Common myeloid progenitor, CD34-positive (primary cell): ENCODE results near the gene PSME3.
"Not testable (repeated sequence)": the region's sequence is repeated elsewhere in the genome, so short reads cannot be mapped to it uniquely, and the experiment has no call there.

Source experiments
- CTCF ChIA-PET: fragments of 350-600 bp; sonication (Branson Sonifier 250); formaldehyde crosslinking; loops from one replicate; lab custom pipeline; 2021; ENCODE audit warnings: antibody characterized with exemption; lab: Charles Lee
- POLR2A ChIA-PET: fragments of 350-600 bp; sonication (Branson Sonifier 250); formaldehyde crosslinking; loops from one replicate; lab custom pipeline; 2021; ENCODE audit warnings: antibody characterized with exemption; lab: Charles Lee
- DNase-seq, 3 donors: peaks; one replicate each; pipeline versions ENCODE4 v3.0.0 to v3.0.0-alpha.2; 2013
- H3K27ac ChIP-seq, 2 experiments: 1 replicate in 1 of 2; 2 replicates in 1 of 2; pipeline ENCODE4 v1.7.0; 2013; ENCODE audit warnings: inconsistent platforms in 2 of 2, low read length in 2 of 2, mild to moderate bottlenecking in 2 of 2, low read depth in 1 of 2, moderate library complexity in 1 of 2; ENCODE audit not compliant: severe bottlenecking in 2 of 2, insufficient read depth in 1 of 2, poor library complexity in 1 of 2
- H3K27me3 ChIP-seq, 5 experiments: replicated peaks in 2 of 5; 1 replicate in 3 of 5; 2 replicates in 2 of 5; pipeline versions ENCODE4 v1.6.1 to v1.7.0; 2013; ENCODE audit warnings: low read length in 4 of 5, mild to moderate bottlenecking in 2 of 5, moderate library complexity in 2 of 5, inconsistent platforms in 1 of 5; ENCODE audit not compliant: insufficient read depth in 5 of 5, control insufficient read depth in 4 of 5
- H3K36me3 ChIP-seq, 4 experiments: 1 replicate in 2 of 4; 2 replicates in 2 of 4; pipeline versions ENCODE4 v1.6.1 to v1.7.0; 2013; ENCODE audit warnings: low read length in 3 of 4, control low read depth in 1 of 4, mild to moderate bottlenecking in 1 of 4; ENCODE audit not compliant: control insufficient read depth in 4 of 4, insufficient read depth in 4 of 4
- H3K4me1 ChIP-seq, 4 experiments: 1 replicate in 3 of 4; 2 replicates in 1 of 4; pipeline versions ENCODE4 v1.6.1 to v1.7.1; 2013; ENCODE audit warnings: low read length in 3 of 4, mild to moderate bottlenecking in 3 of 4, control low read depth in 1 of 4, inconsistent platforms in 1 of 4, moderate library complexity in 1 of 4; ENCODE audit not compliant: control insufficient read depth in 4 of 4, insufficient read depth in 4 of 4; ENCODE audit errors: control extremely low read depth in 1 of 4
- H3K4me3 ChIP-seq, 7 experiments: 1 replicate in 4 of 7; 2 replicates in 3 of 7; pipeline versions ENCODE4 v1.5.1 to v1.7.0; 2013; ENCODE audit warnings: mild to moderate bottlenecking in 7 of 7, low read length in 6 of 7, moderate library complexity in 6 of 7, inconsistent platforms in 2 of 7, low read depth in 2 of 7, control low read depth in 1 of 7; ENCODE audit not compliant: insufficient read depth in 4 of 7, control insufficient read depth in 1 of 7; ENCODE audit errors: extremely low read depth in 1 of 7
- H3K9me3 ChIP-seq, 5 experiments: 1 replicate in 4 of 5; 2 replicates in 1 of 5; pipeline versions ENCODE4 v1.6.1 to v1.7.1; 2013; ENCODE audit warnings: low read length in 4 of 5, mild to moderate bottlenecking in 2 of 5, inconsistent platforms in 1 of 5, low read depth in 1 of 5, moderate library complexity in 1 of 5; ENCODE audit not compliant: control insufficient read depth in 4 of 5, insufficient read depth in 2 of 5; ENCODE audit errors: control extremely low read depth in 1 of 5
- WGBS: methylation state at CpG from one replicate; pipeline ENCODE4 v1.1.5; 2013; ENCODE audit not compliant: insufficient coverage; 5-methylcytosine and 5-hydroxymethylcytosine counted together

PSME3 gene

DNA sequence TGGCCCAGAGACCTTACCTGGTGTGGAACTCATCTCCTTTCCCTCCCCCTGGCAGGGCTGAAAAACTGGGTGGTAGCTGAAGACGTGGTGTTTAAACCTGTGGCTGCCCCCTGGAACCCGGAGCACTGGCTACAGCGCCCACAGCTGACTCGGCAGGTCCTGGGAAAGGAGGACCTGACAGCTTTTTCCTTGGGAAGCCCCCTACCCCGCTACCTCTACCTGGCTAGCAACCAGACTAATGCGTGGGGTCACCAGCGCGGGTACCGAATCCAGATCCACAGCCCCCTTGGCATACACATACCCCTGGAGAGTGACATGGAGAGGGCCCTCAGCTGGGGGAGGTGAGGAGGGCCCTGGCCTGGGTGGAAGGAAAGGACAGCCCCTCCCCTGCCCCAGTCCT, 15.8 kb downstream of the PSME3 start:
- ChIA-PET POLR2A (no interaction called here), CTCF (interaction anchor here (1.2 to 10.6 kb wide), 4 partner anchors 15 to 91 kb away, joined by 3 to 136 read pairs (median 52); no protein-coding TSS in a partner anchor)
- DNase-seq, result no peak
- Histone ChIP-seq H3K9me3 (no peaks in the 10 kb centered on the region), H3K4me3 (no peak overlapping the region), H3K4me1 (peaks cover 0 to 4% (median 0%) of the 10 kb centered on the region in 4 experiments), H3K36me3 (peaks cover 2 to 21% (median 17%) of the 10 kb centered on the region in 4 experiments), H3K27me3 (no peaks in the 10 kb centered on the region), H3K27ac (no peak overlapping the region)
- 85% methylated on average over 3 of the region's 9 CpGs for WGBS

DNA sequence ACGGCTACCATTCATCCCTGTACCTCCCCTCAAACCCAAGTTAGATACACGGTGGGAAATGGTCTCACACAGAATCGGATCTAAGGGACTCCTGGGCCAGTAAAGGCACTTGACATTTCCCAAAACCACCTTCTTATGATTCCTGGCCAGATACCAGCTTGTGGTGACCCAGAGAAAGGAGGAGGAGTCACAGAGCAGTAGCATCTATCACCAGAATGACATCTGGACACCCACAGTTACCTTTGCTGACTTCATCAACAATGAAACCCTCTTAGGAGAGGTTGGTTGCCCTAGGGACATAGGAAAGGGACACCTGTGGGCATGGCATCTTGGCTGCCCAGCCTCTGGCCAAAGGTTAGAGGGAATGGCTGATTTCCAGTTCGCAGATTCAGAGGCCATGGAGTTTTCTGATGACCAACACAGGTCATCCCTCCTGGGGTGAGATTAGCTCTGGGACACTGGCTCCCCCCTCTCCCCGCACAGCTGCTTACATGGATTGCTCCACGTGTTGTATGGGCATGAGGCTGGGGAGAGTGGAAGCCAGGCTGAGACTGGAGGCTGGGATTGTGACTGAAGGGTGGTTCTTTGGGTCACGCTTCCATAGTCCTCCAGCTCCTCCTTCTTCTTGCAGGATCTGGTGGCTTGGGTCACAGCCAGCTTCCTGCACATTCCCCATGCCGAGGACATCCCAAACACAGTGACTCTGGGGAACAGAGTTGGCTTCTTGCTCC, 16.4 kb downstream of the PSME3 start:
- WGBS, result 89% methylated on average over 6 of the region's 8 CpGs
- Histone ChIP-seq H3K27me3 (no peaks in the 10 kb centered on the region), H3K36me3 (peaks cover 0 to 15% (median 12%) of the 10 kb centered on the region in 4 experiments), H3K4me3 (no peak overlapping the region), H3K4me1 (no peaks in the 10 kb centered on the region), H3K27ac (no peak overlapping the region), H3K9me3 (no peaks in the 10 kb centered on the region)
- DNase-seq, result no peak
- POLR2A ChIA-PET, result no interaction called here
- CTCF ChIA-PET, result interaction anchor here (1.5 to 10.6 kb wide), 3 partner anchors 29 to 90 kb away, joined by 3 to 136 read pairs (median 101); no protein-coding TSS in a partner anchor

DNA sequence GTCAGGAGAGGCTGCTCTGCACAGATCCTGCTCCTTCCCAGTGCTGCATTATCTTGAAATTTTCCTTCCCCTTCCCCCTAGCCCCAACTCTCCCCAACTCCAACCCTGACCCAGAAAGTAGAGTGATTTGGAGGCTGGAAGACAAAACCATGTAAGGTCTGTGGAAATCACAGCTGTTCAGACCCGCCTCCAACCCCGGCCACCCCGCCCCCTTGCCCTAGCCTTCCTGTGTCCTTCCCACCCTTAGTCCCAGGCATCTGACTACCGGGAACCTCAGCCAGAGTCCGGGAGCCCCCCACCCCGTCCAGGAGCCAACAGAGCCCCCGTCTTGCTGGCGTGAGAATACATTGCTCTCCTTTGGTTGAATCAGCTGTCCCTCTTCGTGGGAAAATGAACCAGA, 17.8 kb downstream of the PSME3 start, which contains the start of gene AOC3:
AOC3 (plus strand) TSS at position 246 of the 400 bp plus-strand sequence; CDS start at position 391, 145 bp downstream.
- no peaks in the 10 kb centered on the region for H3K4me1 ChIP-seq
- CTCF ChIA-PET, result interaction anchor here (1.6 to 10.6 kb wide), 2 partner anchors 81 to 88 kb away, joined by 6 to 101 read pairs; no protein-coding TSS in a partner anchor
- WGBS, result 88% methylated on average over 9 of the region's 9 CpGs
- H3K36me3 ChIP-seq, result peaks cover 0 to 2% (median 0%) of the 10 kb centered on the region in 4 experiments
- no peaks in the 10 kb centered on the region for H3K27me3 ChIP-seq
- DNase-seq, result no peak
- no peaks in the 10 kb centered on the region for H3K9me3 ChIP-seq
- H3K4me3 ChIP-seq, result no peak within 1 kb of the TSS
- POLR2A ChIA-PET, result no interaction called here
- no peak within 1 kb of the TSS for H3K27ac ChIP-seq

DNA sequence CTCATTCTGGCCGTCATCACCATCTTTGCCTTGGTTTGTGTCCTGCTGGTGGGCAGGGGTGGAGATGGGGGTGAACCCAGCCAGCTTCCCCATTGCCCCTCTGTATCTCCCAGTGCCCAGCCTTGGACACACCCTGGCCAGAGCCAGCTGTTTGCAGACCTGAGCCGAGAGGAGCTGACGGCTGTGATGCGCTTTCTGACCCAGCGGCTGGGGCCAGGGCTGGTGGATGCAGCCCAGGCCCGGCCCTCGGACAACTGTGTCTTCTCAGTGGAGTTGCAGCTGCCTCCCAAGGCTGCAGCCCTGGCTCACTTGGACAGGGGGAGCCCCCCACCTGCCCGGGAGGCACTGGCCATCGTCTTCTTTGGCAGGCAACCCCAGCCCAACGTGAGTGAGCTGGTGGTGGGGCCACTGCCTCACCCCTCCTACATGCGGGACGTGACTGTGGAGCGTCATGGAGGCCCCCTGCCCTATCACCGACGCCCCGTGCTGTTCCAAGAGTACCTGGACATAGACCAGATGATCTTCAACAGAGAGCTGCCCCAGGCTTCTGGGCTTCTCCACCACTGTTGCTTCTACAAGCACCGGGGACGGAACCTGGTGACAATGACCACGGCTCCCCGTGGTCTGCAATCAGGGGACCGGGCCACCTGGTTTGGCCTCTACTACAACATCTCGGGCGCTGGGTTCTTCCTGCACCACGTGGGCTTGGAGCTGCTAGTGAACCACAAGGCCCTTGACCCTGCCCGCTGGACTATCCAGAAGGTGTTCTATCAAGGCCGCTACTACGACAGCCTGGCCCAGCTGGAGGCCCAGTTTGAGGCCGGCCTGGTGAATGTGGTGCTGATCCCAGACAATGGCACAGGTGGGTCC, 18.4 kb downstream of the PSME3 start:
- H3K27ac ChIP-seq, H3K36me3 ChIP-seq, H3K4me3 ChIP-seq, DNase-seq, POLR2A ChIA-PET, H3K9me3 ChIP-seq, H3K4me1 ChIP-seq, H3K27me3 ChIP-seq: not testable (repeated sequence)
- CTCF ChIA-PET, result interaction anchor here (1.6 kb wide), 1 partner anchor 87 kb away, joined by 6 read pairs; no protein-coding TSS in a partner anchor
- 97% methylated on average over 9 of the region's 28 CpGs for WGBS

DNA sequence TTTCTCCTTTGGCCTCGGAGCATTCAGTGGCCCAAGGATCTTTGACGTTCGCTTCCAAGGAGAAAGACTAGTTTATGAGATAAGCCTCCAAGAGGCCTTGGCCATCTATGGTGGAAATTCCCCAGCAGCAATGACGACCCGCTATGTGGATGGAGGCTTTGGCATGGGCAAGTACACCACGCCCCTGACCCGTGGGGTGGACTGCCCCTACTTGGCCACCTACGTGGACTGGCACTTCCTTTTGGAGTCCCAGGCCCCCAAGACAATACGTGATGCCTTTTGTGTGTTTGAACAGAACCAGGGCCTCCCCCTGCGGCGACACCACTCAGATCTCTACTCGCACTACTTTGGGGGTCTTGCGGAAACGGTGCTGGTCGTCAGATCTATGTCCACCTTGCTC, 19.2 kb downstream of the PSME3 start:
- WGBS, result 98% methylated on average over 14 of the region's 15 CpGs
- no peak for DNase-seq
- Histone ChIP-seq H3K9me3 (no peaks in the 10 kb centered on the region), H3K27ac (no peak overlapping the region), H3K27me3 (no peaks in the 10 kb centered on the region), H3K4me3 (no peak overlapping the region), H3K36me3 (no peaks in the 10 kb centered on the region), H3K4me1 (no peaks in the 10 kb centered on the region)
- CTCF ChIA-PET, result interaction anchor here (0.8 to 1.3 kb wide), 2 partner anchors 9 to 86 kb away, joined by 3 to 6 read pairs; no protein-coding TSS in a partner anchor
- POLR2A ChIA-PET, result no interaction called here

DNA sequence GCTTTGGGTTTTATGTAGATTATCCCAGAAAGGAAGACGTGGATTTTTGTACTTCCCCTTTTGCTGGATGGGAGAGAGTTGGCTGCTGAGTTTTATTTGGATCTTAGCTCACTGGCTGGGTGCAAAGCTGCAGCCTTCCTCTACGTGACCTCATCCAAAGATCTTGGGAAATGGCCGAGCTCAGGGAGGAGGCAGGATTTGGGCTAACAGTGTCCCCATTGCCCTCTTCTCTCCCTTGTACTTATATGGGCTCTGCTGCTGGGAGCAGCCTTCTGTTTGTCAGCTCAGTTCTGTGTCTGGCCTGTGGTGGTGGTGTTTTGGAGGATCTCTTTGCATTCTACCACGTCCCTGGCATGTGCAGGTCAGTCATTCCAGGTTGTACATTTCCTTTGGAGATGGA, 19.8 kb downstream of the PSME3 start:
- DNase-seq, result no peak
- CTCF ChIA-PET, result interaction anchor here (0.8 to 1.3 kb wide), 2 partner anchors 10 to 85 kb away, joined by 3 to 6 read pairs; no protein-coding TSS in a partner anchor

More for the DNA sequence above, 19.8 kb downstream of the PSME3 start:
- H3K4me1 ChIP-seq, result no peaks in the 10 kb centered on the region
- POLR2A ChIA-PET, result no interaction called here
- H3K27me3 ChIP-seq, result no peaks in the 10 kb centered on the region
- no peak overlapping the region for H3K27ac ChIP-seq
- no peak overlapping the region for H3K4me3 ChIP-seq
- 83% methylated on average over 4 of the region's 4 CpGs for WGBS
- no peaks in the 10 kb centered on the region for H3K36me3 ChIP-seq
- H3K9me3 ChIP-seq, result no peaks in the 10 kb centered on the region
